Fibroblast of peridontal ligament (primary cell): ENCODE results near the gene PKLR.
A peak's percentile ranks its signal among the peaks of the same experiment; 100 is the strongest.

ENCODE experiments used
- DNase-seq: peaks from one replicate; pipeline ENCODE4 v3.0.0-alpha.2; 2010; ENCODE audit errors: extremely low read depth

The PKLR gene

GRCh38 chr1:155285063-155285462 lies 16.2 kb downstream of the PKLR start:
- no peak for DNase-seq

GRCh38 chr1:155284476-155284875 lies 16.8 kb downstream of the PKLR start:
- DNase-seq, result no peak

- no peak for DNase-seq
Measured at GRCh38 chr1:155282488-155283091, 18.6 kb downstream of the PKLR start.

- no peak for DNase-seq
Measured at GRCh38 chr1:155279268-155279667, 22.0 kb downstream of the PKLR start.

- no peak for DNase-seq
Measured at GRCh38 chr1:155278689-155279160, 22.5 kb downstream of the PKLR start.

GRCh38 chr1:155277902-155278688 lies 23.1 kb downstream of the PKLR start:
- DNase-seq, result no peak

- peak; percentile 94 for DNase-seq
Measured at GRCh38 chr1:155277070-155277901, 24.0 kb downstream of the PKLR start, which contains the start of gene HCN3. TSS of gene HCN3 (plus strand) at chr1:155277463. CDS start at chr1:155277591, 128 bp downstream.

GRCh38 chr1:155273343-155274245 lies 27.6 kb downstream of the PKLR start, which contains the start of gene CLK2:
TSS of gene CLK2 (minus strand) at chr1:155273504. CDS start at chr1:155270977, 2,527 bp downstream.
- DNase-seq, result peak; percentile 85

- peak; percentile 57 for DNase-seq
Measured at GRCh38 chr1:155272466-155273342, 28.5 kb downstream of the PKLR start.

GRCh38 chr1:155269381-155269780 lies 31.9 kb downstream of the PKLR start:
- DNase-seq, result no peak

- DNase-seq, result no peak
Measured at GRCh38 chr1:155268630-155269029, 32.6 kb downstream of the PKLR start.

GRCh38 chr1:155267373-155267772 lies 33.9 kb downstream of the PKLR start:
- no peak for DNase-seq

- no peak for DNase-seq
Measured at GRCh38 chr1:155266553-155266952, 34.7 kb downstream of the PKLR start.

GRCh38 chr1:155263067-155263466 lies 38.2 kb downstream of the PKLR start:
- DNase-seq, result no peak

- DNase-seq, result peak; percentile 99
Measured at GRCh38 chr1:155261852-155262673, 39.2 kb downstream of the PKLR start, which contains the start of gene SCAMP3. TSS of gene SCAMP3 (minus strand) at chr1:155262360. CDS start at chr1:155262151, 209 bp downstream.

- no peak for DNase-seq
Measured at GRCh38 chr1:155261493-155261851, 39.8 kb downstream of the PKLR start.

- DNase-seq, result no peak
Measured at GRCh38 chr1:155260276-155260675, 41.0 kb downstream of the PKLR start.

- no peak for DNase-seq
Measured at GRCh38 chr1:155256058-155256852, 45.0 kb downstream of the PKLR start.
